ENCODE measurements around the gene PRG3.

- no peak for TF ChIP-seq POLR2A (IDR thresholded peaks at IDR 0.05)
- TF ChIP-seq, protein P1, sequence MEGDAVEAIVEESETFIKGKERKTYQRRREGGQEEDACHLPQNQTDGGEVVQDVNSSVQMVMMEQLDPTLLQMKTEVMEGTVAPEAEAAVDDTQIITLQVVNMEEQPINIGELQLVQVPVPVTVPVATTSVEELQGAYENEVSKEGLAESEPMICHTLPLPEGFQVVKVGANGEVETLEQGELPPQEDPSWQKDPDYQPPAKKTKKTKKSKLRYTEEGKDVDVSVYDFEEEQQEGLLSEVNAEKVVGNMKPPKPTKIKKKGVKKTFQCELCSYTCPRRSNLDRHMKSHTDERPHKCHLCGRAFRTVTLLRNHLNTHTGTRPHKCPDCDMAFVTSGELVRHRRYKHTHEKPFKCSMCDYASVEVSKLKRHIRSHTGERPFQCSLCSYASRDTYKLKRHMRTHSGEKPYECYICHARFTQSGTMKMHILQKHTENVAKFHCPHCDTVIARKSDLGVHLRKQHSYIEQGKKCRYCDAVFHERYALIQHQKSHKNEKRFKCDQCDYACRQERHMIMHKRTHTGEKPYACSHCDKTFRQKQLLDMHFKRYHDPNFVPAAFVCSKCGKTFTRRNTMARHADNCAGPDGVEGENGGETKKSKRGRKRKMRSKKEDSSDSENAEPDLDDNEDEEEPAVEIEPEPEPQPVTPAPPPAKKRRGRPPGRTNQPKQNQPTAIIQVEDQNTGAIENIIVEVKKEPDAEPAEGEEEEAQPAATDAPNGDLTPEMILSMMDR (IDR thresholded peaks at IDR 0.05), result no peak
Observed at GRCh38 chr11:57396744-57397143, 15.8 kb upstream of the PRG3 start.
